Heart left ventricle (tissue), 16 donors: ENCODE results near the gene TMEM38A. TPM values are rescaled to one million over a fixed set of nuclear protein-coding genes. Genes with fewer than 3 reads are reported as not detected.

ENCODE experiments used
- ATAC-seq, 4 donors: fragments of 200-7000 bp; cut with Tn5 transposase; one replicate each; pipeline ENCODE4 v1.9.1; 2020 to 2022; ENCODE audit warnings: moderate library complexity in 4 of 4, mild to moderate bottlenecking in 3 of 4, moderate number of reproducible peaks in 1 of 4
- DNase-seq, 5 donors: peaks; one replicate each; pipeline ENCODE4 v3.0.0-alpha.2; 2020
- H3K27ac ChIP-seq, 12 donors: fragments of 200-600 bp; sonication (generic) in 4 of 12; one replicate each; pipeline versions ENCODE4 v1.5.0 to v1.8.0; 2016 to 2022; ENCODE audit warnings: mild to moderate bottlenecking in 2 of 12
- H3K27me3 ChIP-seq, 9 donors: fragments of 200-600 bp; sonication (generic) in 2 of 9; one replicate each; pipeline versions ENCODE4 v1.5.1 to v1.8.0; 2016 to 2022; ENCODE audit warnings: mild to moderate bottlenecking in 3 of 9
- H3K36me3 ChIP-seq, 9 donors: fragments of 200-600 bp; sonication (generic) in 2 of 9; one replicate each; pipeline versions ENCODE4 v1.5.0 to v1.8.0; 2018 to 2022; ENCODE audit warnings: mild to moderate bottlenecking in 2 of 9
- H3K4me1 ChIP-seq, 12 donors: fragments of 200-600 bp; sonication (generic) in 4 of 12; one replicate each; pipeline versions ENCODE4 v1.5.0 to v1.8.0; 2016 to 2022; ENCODE audit warnings: mild to moderate bottlenecking in 3 of 12
- H3K4me3 ChIP-seq, 12 donors: fragments of 200-600 bp; sonication (generic) in 4 of 12; one replicate each; pipeline versions ENCODE4 v1.5.0 to v1.8.0; 2017 to 2022; ENCODE audit warnings: mild to moderate bottlenecking in 9 of 12, moderate library complexity in 4 of 12
- H3K9me3 ChIP-seq, 12 donors: fragments of 200-600 bp; sonication (generic) in 4 of 12; one replicate each; pipeline versions ENCODE4 v1.5.0 to v1.8.0; 2016 to 2022; ENCODE audit warnings: mild to moderate bottlenecking in 1 of 12
- CTCF ChIP-seq, 12 donors: fragments of 200-600 bp; sonication (generic) in 4 of 12; IDR thresholded peaks; one replicate each; pipeline versions ENCODE4 v1.5.0 to v1.8.0; 2018 to 2022; ENCODE audit warnings: antibody characterized with exemption in 12 of 12, mild to moderate bottlenecking in 5 of 12
- POLR2A ChIP-seq, 2 donors: fragments of 450-650 bp; IDR thresholded peaks; one replicate each; pipeline ENCODE4 v1.6.1; 2017; ENCODE audit warnings: antibody characterized with exemption in 2 of 2, mild to moderate bottlenecking in 2 of 2, moderate library complexity in 2 of 2
- WGBS, 4 donors: extraction: QIAGEN DNeasy Blood & Tissue Kit in 2 of 4; methylation state at CpG; one replicate each; pipeline versions ENCODE4 v1.1.5 to v1.1.7; 2013 to 2018; 5-methylcytosine and 5-hydroxymethylcytosine counted together
- intact Hi-C, 10 donors: fragments of 100-400 bp; cut with DNase I; formaldehyde crosslinking; loops; one replicate each; pipeline versions ENCODE4 v1.11.1 to v1.14.2; 2022
- polyA plus RNA-seq, 2 donors: library from polyadenylated mRNA; stranded (reverse); fragments of 200-250 nt; gene quantifications; one replicate each; pipeline ENCODE4 v1.2.3, GENCODE V29; 2013
- total RNA-seq, 9 donors: library from RNA; depleted of rRNA in 2 of 9; stranded (reverse); fragments of >200 nt in 2 of 9; fragmentation: NEBNext Ultra II Directional in 3 of 9; extraction: Animal tissue kit (Norgen Biotek cat#: 25700) in 3 of 9; gene quantifications; one replicate each; pipeline versions ENCODE4 v1.1.0 to v1.2.4, GENCODE V29; 2016 to 2023
- donor health status: ischemic (EF 13 %, LVEDD 7.1; RV severe dilation, severe dysfunction).
- donor health status: healthy with polysubstance abuse.
- donor health status: DM: no; HTN: yes; CAD: no.
- donor health status: DM: no; HTN: no; CAD: no.
- donor health status: ischemic (EF 25% LVEDD 6.9; RV normal size, moderate dysfunction).
- donor health status: ischemic (EF 25% LVEDD 5.7; RV mildly dilated, moderate dysfunction).
- donor health status: healthy.
- donor health status: DM: yes; HTN: yes; CAD: no.
- donor health status: ischemic (EF 35%, LVEDD 5.7; RV mildly dilated, moderate dysfunction).
- donor health status: nonischemic (EF 11% LVEDD 7.7; RV severe dilation, severe dysfunction).
- donor health status: DM: yes; HTN: yes; CAD: no.
- donor health status: PGD.
- donor health status: ischemic (EF 29% LVEDD 5.4; RV normal size, mild dysfunction).
- donor health status: nonischemic (EF 23%, LVEDD 6.1; RV moderate dilation, normal function).

The TMEM38A gene
- total and polyA plus RNA-seq, 11 donors: 13.7 to 47.4 (median 27.2) TPM

DNA sequence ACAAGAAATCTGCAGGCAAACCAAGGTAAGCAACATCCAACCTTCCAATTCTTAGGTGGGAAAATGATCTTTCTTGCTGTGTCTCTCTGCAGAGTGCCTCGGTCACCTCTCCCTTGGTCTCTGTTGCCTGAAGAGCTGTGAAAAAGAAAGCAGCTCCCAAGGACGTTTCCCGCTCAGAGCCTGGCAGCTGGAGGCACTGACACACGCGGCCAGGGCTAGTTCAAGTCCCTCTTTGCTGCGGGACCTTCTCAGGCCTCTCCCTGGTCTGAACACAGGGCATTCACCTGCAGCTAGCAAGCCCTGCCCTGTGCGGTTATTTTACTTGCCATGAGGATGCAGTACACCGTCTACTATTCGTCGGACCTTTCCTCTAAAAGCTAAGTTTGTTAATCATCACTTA is 36.7 kb upstream of the TMEM38A start:
- DNase-seq (no peak), ATAC-seq (no peak)
- Histone ChIP-seq H3K36me3 (peaks cover 0 to 31% (median 9%) of the 10 kb centered on the region in 9 donors), H3K27me3 (no peaks in the 10 kb centered on the region), H3K27ac (no peak overlapping the region), H3K4me3 (no peak overlapping the region), H3K4me1 (peaks cover 0 to 88% (median 48%) of the 10 kb centered on the region in 12 donors), H3K9me3 (no peaks in the 10 kb centered on the region)
- WGBS, 4 donors: 62 to 77% (median 70%) methylated on average over 10 of the region's 10 CpGs
- TF ChIP-seq POLR2A (IDR thresholded peaks at IDR 0.05) (no peak), CTCF (IDR thresholded peaks at IDR 0.05) (no peak)
- intact Hi-C loops: loop anchor here in 3 of 10 donors (5.0 kb wide), 3 partner anchors 33 to 47 kb away; no protein-coding TSS in a partner anchor

DNA sequence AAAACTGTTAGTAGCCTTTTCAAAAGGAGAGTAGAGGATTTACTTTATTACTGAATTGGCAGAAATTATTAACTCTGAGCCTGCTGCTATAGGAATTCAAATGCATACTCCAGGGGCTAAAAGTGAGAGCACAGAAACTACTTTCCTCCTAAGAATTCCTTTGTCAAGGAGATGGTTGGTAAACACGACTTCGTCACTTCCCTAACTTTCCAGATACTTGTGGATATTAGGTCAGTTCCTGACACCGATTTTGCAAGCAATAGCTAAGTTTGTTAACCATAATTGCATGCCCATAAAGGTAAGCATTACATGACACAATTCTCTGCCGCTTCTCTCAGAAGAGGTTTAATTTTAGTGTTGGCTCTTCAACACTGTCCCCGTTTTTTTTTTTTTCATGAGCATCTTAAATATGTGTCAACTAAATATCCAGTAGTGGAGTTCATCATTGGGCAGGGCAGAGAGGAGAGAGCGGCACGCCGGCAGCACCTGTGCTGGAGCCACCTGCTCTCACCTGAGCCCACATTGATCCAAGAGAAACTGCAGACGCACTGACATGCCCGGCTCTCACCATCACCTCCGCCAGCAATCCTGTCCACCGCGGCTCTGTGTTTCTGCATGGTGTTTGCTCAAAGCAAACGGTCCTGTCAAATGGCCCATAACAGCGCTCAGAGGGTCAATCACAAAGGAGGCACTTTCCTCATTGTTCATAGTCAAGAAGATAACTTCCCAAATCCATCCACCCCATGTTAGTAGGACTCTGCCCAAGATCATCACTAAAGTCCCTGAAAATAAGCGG is 35.6 kb upstream of the TMEM38A start:
- H3K27me3 ChIP-seq: no peaks in the 10 kb centered on the region
- H3K36me3 ChIP-seq: peaks cover 0 to 33% (median 12%) of the 10 kb centered on the region in 9 donors
- ATAC-seq (no peak), DNase-seq (no peak)
- TF ChIP-seq POLR2A (IDR thresholded peaks at IDR 0.05) (no peak), CTCF (IDR thresholded peaks at IDR 0.05) (no peak)
- peak overlapping the region in 2 of 12 donors; percentile 75 to 87 for H3K4me3 ChIP-seq
- intact Hi-C loops: loop anchor here in 8 of 10 donors (5.0 kb wide), 3 partner anchors 37 to 53 kb away; partner anchors contain the start of genes SLC35E1 (in 5 of the 8), SMIM7 (in 1 of the 8) and TMEM38A (in 1 of the 8)
- peak overlapping the region in 6 of 12 donors; percentile 0 to 57 (median 20) for H3K27ac ChIP-seq
- H3K4me1 ChIP-seq: peaks cover 4 to 86% (median 46%) of the 10 kb centered on the region in 12 donors
- WGBS, 4 donors: 66 to 72% (median 69%) methylated on average over 16 of the region's 16 CpGs
- H3K9me3 ChIP-seq: no peaks in the 10 kb centered on the region

DNA sequence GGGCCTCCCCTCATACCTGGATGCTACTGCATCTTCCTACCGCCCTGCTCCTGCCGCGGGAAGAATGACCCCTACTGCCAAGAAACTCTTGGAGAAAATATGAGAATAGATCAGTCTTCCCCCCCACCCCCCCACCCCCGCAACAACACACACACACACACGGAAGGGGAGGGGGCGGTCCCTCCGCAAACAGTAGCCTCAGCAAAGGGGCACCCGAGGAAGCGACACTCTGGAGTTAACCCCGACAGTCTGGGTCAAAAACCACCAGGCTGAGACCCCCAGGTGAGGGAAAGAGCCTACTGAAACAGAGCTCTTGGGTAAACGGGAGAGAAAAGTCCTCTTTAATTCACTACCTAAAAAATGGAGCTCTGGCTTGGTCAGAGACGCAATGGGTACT is 34.1 kb upstream of the TMEM38A start:
- peaks cover 4 to 75% (median 43%) of the 10 kb centered on the region in 12 donors for H3K4me1 ChIP-seq
- H3K27ac ChIP-seq: peak overlapping the region in 8 of 12 donors; percentile 77 to 99 (median 92)
- H3K4me3 ChIP-seq: peak overlapping the region; percentile 75 to 99 (median 90)
- peaks cover 0 to 46% (median 23%) of the 10 kb centered on the region in 9 donors for H3K36me3 ChIP-seq
- ATAC-seq (no peak), DNase-seq (no peak)
- H3K9me3 ChIP-seq: no peaks in the 10 kb centered on the region
- TF ChIP-seq POLR2A (IDR thresholded peaks at IDR 0.05) (no peak), CTCF (IDR thresholded peaks at IDR 0.05) (no peak)
- no peaks in the 10 kb centered on the region for H3K27me3 ChIP-seq
- intact Hi-C loops: loop anchor here in 8 of 10 donors (2.0 to 5.0 kb wide), 4 partner anchors 36 to 54 kb away; partner anchors contain the start of genes SLC35E1 (in 6 of the 8), SMIM7 (in 1 of the 8) and TMEM38A (in 1 of the 8)
- WGBS, 4 donors: 6 to 7% (median 6%) methylated on average over 4 to 12 of the region's 12 CpGs
